SK-N-MC (cell line): ENCODE data around the gene PTGES2.

ENCODE experiments used
- EZH2 ChIP-seq: fragments of 200-600 bp; sonication (generic); IDR thresholded peaks from one replicate; pipeline ENCODE4 v1.6.1; 2017; ENCODE audit warnings: antibody characterized with exemption
- FOXP2 ChIP-seq: optimal IDR thresholded peaks from 2 replicates; pipeline ENCODE3; 2011; ENCODE audit warnings: mild to moderate bottlenecking, moderate library complexity; ENCODE audit not compliant: insufficient read depth; ENCODE audit errors: extremely low read length, control extremely low read depth
- POLR2AphosphoS5 ChIP-seq: IDR thresholded peaks from 2 replicates; pipeline ENCODE4 v1.6.1; 2012; ENCODE audit warnings: mild to moderate bottlenecking, low read depth, low read length, borderline replicate concordance

DNA sequence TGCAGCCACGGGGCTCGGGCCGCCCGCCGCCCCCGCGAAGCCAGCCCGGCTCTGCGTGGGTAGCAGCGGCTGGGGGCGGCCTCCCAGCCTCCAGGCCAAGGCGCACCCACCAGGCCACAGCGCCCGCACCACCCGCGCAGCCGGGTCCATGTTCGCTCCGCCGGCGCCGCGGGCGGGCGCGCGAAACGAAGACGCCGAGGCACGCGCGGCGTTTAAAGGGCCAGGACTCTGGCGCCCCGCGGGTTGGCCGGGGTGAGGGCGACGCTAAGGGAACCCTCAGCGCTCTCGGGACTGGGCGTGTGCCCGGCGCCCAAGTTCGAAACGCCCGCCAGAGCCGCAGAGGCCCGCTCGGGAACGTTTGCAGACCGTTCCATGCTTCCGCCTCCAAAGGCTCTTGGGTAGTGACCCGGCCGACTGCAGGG, at the start of gene PTGES2:
- TF ChIP-seq POLR2AphosphoS5, result no peak; the same call in 1 of the 2 replicates
- no peak for TF ChIP-seq EZH2
- TF ChIP-seq FOXP2, result no peak
